ENCODE results near the gene HOTAIR.

Gene HOTAIR

DNA sequence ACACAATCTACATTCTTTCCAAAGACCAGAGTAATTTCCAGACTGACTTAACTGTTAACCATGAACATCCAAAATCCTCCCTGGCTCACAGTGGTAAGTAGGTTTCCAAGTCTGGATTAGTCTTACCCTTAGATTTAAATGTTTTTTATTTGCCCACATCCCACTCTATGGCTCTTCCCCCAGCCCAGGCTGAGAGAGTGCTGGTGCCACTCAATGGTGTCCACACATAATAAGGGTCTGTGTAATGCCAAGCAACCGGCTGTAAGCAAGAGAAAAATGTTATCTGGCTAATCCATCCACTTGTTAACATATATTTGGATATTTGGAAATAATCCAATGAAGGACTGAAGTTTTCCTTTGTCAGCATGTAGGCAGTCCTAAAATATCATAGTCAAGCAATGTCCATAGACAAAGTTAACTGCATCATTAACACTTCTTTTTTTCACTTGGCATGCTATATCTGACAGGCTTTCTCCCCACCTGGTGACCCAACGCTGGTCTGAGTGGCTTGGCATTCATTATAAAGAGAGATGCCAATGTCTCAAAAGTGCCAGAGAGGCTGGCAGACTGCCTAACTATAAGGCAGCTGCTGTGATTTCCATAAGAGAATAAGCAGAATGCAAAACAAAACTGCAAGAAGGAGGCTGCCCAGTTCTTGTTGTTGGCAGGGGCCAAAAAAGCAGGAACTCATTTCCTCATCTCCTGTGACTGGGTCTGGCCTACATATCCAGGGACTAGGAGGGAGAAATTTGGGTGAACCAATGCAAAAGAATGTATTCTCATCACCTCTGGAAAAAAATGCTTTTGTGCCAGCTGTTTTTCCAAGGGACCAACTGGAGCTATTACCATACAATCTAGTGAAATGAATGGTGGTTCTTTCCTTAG, 50.0 kb downstream of the HOTAIR start:
- TF ChIP-seq, protein P1, sequence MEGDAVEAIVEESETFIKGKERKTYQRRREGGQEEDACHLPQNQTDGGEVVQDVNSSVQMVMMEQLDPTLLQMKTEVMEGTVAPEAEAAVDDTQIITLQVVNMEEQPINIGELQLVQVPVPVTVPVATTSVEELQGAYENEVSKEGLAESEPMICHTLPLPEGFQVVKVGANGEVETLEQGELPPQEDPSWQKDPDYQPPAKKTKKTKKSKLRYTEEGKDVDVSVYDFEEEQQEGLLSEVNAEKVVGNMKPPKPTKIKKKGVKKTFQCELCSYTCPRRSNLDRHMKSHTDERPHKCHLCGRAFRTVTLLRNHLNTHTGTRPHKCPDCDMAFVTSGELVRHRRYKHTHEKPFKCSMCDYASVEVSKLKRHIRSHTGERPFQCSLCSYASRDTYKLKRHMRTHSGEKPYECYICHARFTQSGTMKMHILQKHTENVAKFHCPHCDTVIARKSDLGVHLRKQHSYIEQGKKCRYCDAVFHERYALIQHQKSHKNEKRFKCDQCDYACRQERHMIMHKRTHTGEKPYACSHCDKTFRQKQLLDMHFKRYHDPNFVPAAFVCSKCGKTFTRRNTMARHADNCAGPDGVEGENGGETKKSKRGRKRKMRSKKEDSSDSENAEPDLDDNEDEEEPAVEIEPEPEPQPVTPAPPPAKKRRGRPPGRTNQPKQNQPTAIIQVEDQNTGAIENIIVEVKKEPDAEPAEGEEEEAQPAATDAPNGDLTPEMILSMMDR (IDR thresholded peaks at IDR 0.05; ENCODE audit: insufficient read depth, low read depth, low read length, missing control alignments): no peak
- no peak for DNase-seq (ENCODE audit: low read depth)
- no peak overlapping the region for H3K4me3 ChIP-seq (ENCODE audit: low read length)

DNA sequence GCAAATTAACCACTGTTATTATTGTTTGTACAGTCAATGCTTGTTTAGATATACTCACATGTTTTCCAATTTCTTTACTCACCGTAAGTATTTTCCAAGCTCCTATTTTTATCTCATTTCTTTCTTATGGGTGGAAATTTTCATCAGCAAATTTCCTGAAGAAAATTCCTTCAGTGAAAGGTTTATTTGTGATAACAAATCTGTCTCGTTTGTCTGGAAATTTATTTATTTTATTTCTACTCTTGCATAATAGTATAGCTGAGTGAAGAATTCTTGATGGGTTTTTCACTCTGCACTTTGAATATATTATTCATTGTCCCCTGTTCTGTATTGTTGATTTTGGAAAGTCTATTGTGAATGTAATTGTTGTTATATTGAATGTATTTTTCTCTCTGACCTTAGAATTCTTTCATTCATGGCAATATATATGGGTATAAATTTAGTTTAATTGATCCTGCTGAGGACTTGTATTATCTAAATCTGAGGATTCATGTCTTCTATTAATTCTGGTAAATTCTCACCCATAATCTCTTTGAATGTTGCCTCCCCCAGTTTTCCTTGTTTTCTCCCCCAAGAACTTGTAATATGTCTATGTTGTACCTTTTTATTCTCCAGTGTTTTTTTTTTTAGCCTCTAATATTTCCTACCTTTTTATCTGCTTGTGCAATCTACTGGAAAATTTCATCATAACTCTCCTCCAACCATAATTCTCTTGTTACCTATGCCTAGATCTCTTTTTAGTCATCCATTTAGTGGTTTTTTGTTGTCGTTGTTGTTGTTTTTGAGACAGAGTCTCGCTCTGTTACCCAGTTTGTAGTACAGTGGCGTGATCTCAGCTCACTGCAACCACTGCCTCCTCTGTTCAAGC, 57.7 kb downstream of the HOTAIR start:
- H3K4me3 ChIP-seq (ENCODE audit: low read length): no peak overlapping the region
- no peak for DNase-seq (ENCODE audit: low read depth)
- TF ChIP-seq, protein P1 (IDR thresholded peaks at IDR 0.05; ENCODE audit: insufficient read depth, low read depth, low read length, missing control alignments): no peak
